H9 (cell line): ENCODE results near the gene ZBTB43. TPM values are rescaled to one million over a fixed set of nuclear protein-coding genes. Genes with fewer than 3 reads are reported as not detected.

Experiments
- DNase-seq: peaks from one replicate; pipeline ENCODE4 v3.0.0-alpha.2; 2017
- H2AFZ ChIP-seq: one replicate; pipeline ENCODE4 v1.6.1; 2013; ENCODE audit warnings: mild to moderate bottlenecking, low read length, control low read depth, moderate library complexity
- H2AK5ac ChIP-seq: 2 replicates; pipeline ENCODE4 v1.6.1; 2013; ENCODE audit warnings: low read length, control low read depth, mixed read lengths; ENCODE audit not compliant: insufficient read length
- H2BK120ac ChIP-seq: one replicate; pipeline ENCODE4 v1.6.1; 2013; ENCODE audit warnings: low read depth, mild to moderate bottlenecking, low read length, control low read depth, inconsistent platforms; ENCODE audit not compliant: poor library complexity, severe bottlenecking
- H2BK12ac ChIP-seq: 2 replicates; pipeline ENCODE4 v1.6.1; 2013; ENCODE audit warnings: low read length, control low read depth, mixed read lengths, low read depth; ENCODE audit not compliant: insufficient read length
- H2BK15ac ChIP-seq: 2 replicates; pipeline ENCODE4 v1.6.1; 2013; ENCODE audit warnings: low read depth, low read length, control low read depth
- H2BK20ac ChIP-seq: one replicate; pipeline ENCODE4 v1.6.1; 2013; ENCODE audit warnings: low read depth, mild to moderate bottlenecking, low read length, control low read depth, inconsistent platforms; ENCODE audit not compliant: poor library complexity, severe bottlenecking
- H2BK5ac ChIP-seq: 2 replicates; pipeline ENCODE4 v1.6.1; 2013; ENCODE audit warnings: low read length, control low read depth, mixed read lengths; ENCODE audit not compliant: insufficient read length
- H3K14ac ChIP-seq: 2 replicates; pipeline ENCODE4 v1.6.1; 2013; ENCODE audit warnings: low read length, control low read depth; ENCODE audit not compliant: insufficient read depth
- H3K18ac ChIP-seq: 2 replicates; pipeline ENCODE4 v1.6.1; 2013; ENCODE audit warnings: low read depth, mild to moderate bottlenecking, mixed read lengths, low read length, control low read depth; ENCODE audit not compliant: insufficient read length
- H3K23ac ChIP-seq: 2 replicates; pipeline ENCODE4 v1.6.1; 2013; ENCODE audit warnings: low read length, control low read depth, mixed read lengths, low read depth; ENCODE audit not compliant: insufficient read length
- H3K23me2 ChIP-seq: 2 replicates; pipeline ENCODE4 v1.6.1; 2013; ENCODE audit warnings: low read depth, mild to moderate bottlenecking, mixed read lengths, low read length, control low read depth; ENCODE audit not compliant: insufficient read length, poor library complexity, severe bottlenecking
- H3K27ac ChIP-seq: 2 replicates; pipeline ENCODE4 v1.5.1; 2013; ENCODE audit warnings: low read length, control low read depth, mixed read lengths, low read depth; ENCODE audit not compliant: insufficient read length
- H3K27me3 ChIP-seq: 2 replicates; pipeline ENCODE4 v1.6.1; 2013; ENCODE audit warnings: low read length, control low read depth, inconsistent platforms; ENCODE audit not compliant: insufficient read depth
- H3K4ac ChIP-seq: 2 replicates; pipeline ENCODE4 v1.6.1; 2013; ENCODE audit warnings: low read depth, mild to moderate bottlenecking, control low read depth, inconsistent platforms, low read length, moderate library complexity
- H3K4me1 ChIP-seq: 2 replicates; pipeline ENCODE4 v1.6.1; 2013; ENCODE audit warnings: low read length, control low read depth, inconsistent platforms; ENCODE audit not compliant: insufficient read depth
- H3K4me2 ChIP-seq: 2 replicates; pipeline ENCODE4 v1.6.1; 2013; ENCODE audit warnings: low read length, control low read depth, mixed read lengths; ENCODE audit not compliant: insufficient read length, insufficient read depth
- H3K56ac ChIP-seq: 2 replicates; pipeline ENCODE4 v1.6.1; 2013; ENCODE audit warnings: low read depth, mild to moderate bottlenecking, mixed read lengths, low read length, control low read depth; ENCODE audit not compliant: insufficient read length
- H3K79me1 ChIP-seq: 2 replicates; pipeline ENCODE4 v1.6.1; 2013; ENCODE audit warnings: low read depth, mild to moderate bottlenecking, moderate library complexity, low read length, control low read depth, inconsistent platforms; ENCODE audit not compliant: insufficient read depth, poor library complexity, severe bottlenecking
- H3K79me2 ChIP-seq: 2 replicates; pipeline ENCODE4 v1.6.1; 2013; ENCODE audit warnings: low read length, control low read depth, inconsistent platforms; ENCODE audit not compliant: insufficient read depth
- H3K9ac ChIP-seq: 2 replicates; pipeline ENCODE4 v1.6.1; 2013; ENCODE audit warnings: low read length, control low read depth, mixed read lengths; ENCODE audit not compliant: insufficient read length; ENCODE audit errors: extremely low read depth
- H3K9me3 ChIP-seq: one replicate; pipeline ENCODE4 v1.6.1; 2013; ENCODE audit warnings: low read depth, low read length, inconsistent platforms; ENCODE audit not compliant: control insufficient read depth
- H3T11ph ChIP-seq: one replicate; pipeline ENCODE4 v1.6.1; 2013; ENCODE audit warnings: mild to moderate bottlenecking, low read length, control low read depth, inconsistent platforms
- H4K20me1 ChIP-seq: one replicate; pipeline ENCODE4 v1.6.1; 2013; ENCODE audit not compliant: control insufficient read depth, insufficient read length, insufficient read depth
- H4K5ac ChIP-seq: 2 replicates; pipeline ENCODE4 v1.6.1; 2013; ENCODE audit warnings: low read depth, mild to moderate bottlenecking, mixed read lengths, low read length, control low read depth; ENCODE audit not compliant: insufficient read length
- H4K8ac ChIP-seq: replicated peaks from 2 replicates; pipeline ENCODE4 v1.6.1; 2013; ENCODE audit warnings: low read length, control low read depth, mixed read lengths, low read depth; ENCODE audit not compliant: insufficient read length
- H4K91ac ChIP-seq: 2 replicates; pipeline ENCODE4 v1.6.1; 2013; ENCODE audit warnings: low read depth, mild to moderate bottlenecking, moderate library complexity, mixed read lengths, low read length, control low read depth; ENCODE audit not compliant: insufficient read length
- H3K27ac Mint-ChIP-seq, 3 experiments: 2 replicates in 2 of 3; 3 replicates in 1 of 3; pipeline ENCODE4 v1.8.0; 2020 to 2021; ENCODE audit warnings: mixed read lengths in 3 of 3, mild to moderate bottlenecking in 1 of 3, moderate library complexity in 1 of 3
- H3K27me3 Mint-ChIP-seq: 2 replicates; pipeline ENCODE4 v1.8.0; 2021; ENCODE audit warnings: low read depth, mild to moderate bottlenecking, moderate library complexity, mixed read lengths
- H3K36me3 Mint-ChIP-seq, 3 experiments: 2 replicates in 2 of 3; 3 replicates in 1 of 3; pipeline ENCODE4 v1.8.0; 2020 to 2021; ENCODE audit warnings: low read depth in 3 of 3, mixed read lengths in 3 of 3; ENCODE audit not compliant: insufficient read depth in 1 of 3
- H3K4me1 Mint-ChIP-seq, 2 experiments: 2 replicates each; pipeline ENCODE4 v1.8.0; 2020; ENCODE audit warnings: mixed read lengths in 2 of 2
- H3K4me3 Mint-ChIP-seq, 2 experiments: 2 replicates in 1 of 2; 3 replicates in 1 of 2; pipeline ENCODE4 v1.8.0; 2020 to 2021; ENCODE audit warnings: mild to moderate bottlenecking in 2 of 2, mixed read lengths in 2 of 2, moderate library complexity in 1 of 2
- H3K9me3 Mint-ChIP-seq, 2 experiments: 2 replicates in 1 of 2; 3 replicates in 1 of 2; pipeline ENCODE4 v1.8.0; 2020; ENCODE audit warnings: mild to moderate bottlenecking in 2 of 2, mixed read lengths in 2 of 2, moderate library complexity in 1 of 2
- CTCF ChIP-seq: fragments of 200-600 bp; sonication (generic); conservative IDR thresholded peaks from 3 replicates; pipeline ENCODE4 v1.8.0; 2021; ENCODE audit warnings: antibody characterized with exemption, mild to moderate bottlenecking
- WGBS: extraction: QIAGEN DNeasy Blood & Tissue Kit; methylation state at CpG from one replicate; pipeline ENCODE4 v1.1.7; 2013; ENCODE audit warnings: missing lambda C conversion rate, low lambda C conversion rate, mixed read lengths; ENCODE audit not compliant: insufficient read length; ENCODE audit errors: extremely low coverage; 5-methylcytosine and 5-hydroxymethylcytosine counted together
- long read RNA-seq: library from polyadenylated mRNA; unstranded; transcript quantifications from one replicate; pipeline ENCODE4 v2.0.0, GENCODE V29; 2020
- total RNA-seq: library from RNA; stranded (reverse); gene quantifications from 2 replicates; pipeline ENCODE4 v1.2.1, GENCODE V29; 2021

Gene ZBTB43
- total RNA-seq = 15.7 and 21.9 TPM in 2 replicates
- long read RNA-seq, full-length matches to known transcripts = 106 of 114 reads
- long read RNA-seq, partial matches to known transcripts = 1 of 114 reads
- long read RNA-seq, other reads (novel, unspliced or antisense) = 7 of 114 reads

- peak within 1 kb of the TSS; percentile 62 for H3K9ac ChIP-seq
- Mint-ChIP-seq H3K27ac (peak within 1 kb of the TSS; percentile 23 to 95 (median 89)), H3K27me3 (peaks cover 25% of the 10 kb centered on the region), H3K36me3 (no peaks in the 10 kb centered on the region; a peak in 1 of 7 replicates), H3K9me3 (no peaks in the 10 kb centered on the region), H3K4me3 (peak within 1 kb of the TSS; percentile 86 to 95), H3K4me1 (peaks cover 13 to 16% of the 10 kb centered on the region in 2 experiments)
- no peak within 1 kb of the TSS for H2AFZ ChIP-seq
- H2BK12ac ChIP-seq = no peak within 1 kb of the TSS
- H3T11ph ChIP-seq = no peak within 1 kb of the TSS
- no peak within 1 kb of the TSS for H2BK20ac ChIP-seq
- no peak within 1 kb of the TSS for H3K23ac ChIP-seq
- WGBS = no CpG with 5 or more reads among the region's 79 CpGs
- H3K18ac ChIP-seq = no peak within 1 kb of the TSS
- no peak within 1 kb of the TSS for H4K8ac ChIP-seq
- no peak within 1 kb of the TSS for H3K4ac ChIP-seq
- peak within 1 kb of the TSS; percentile 85 for H3K4me2 ChIP-seq
- H3K79me2 ChIP-seq = peaks cover 6% of the 10 kb centered on the region; the same call in 1 of the 2 replicates
- no peaks in the 10 kb centered on the region for H4K20me1 ChIP-seq
- no peak for TF ChIP-seq CTCF
- no peaks in the 10 kb centered on the region for H3K9me3 ChIP-seq
- no peak within 1 kb of the TSS; the same call in 1 of the 2 replicates for H3K14ac ChIP-seq
- H3K23me2 ChIP-seq = peaks cover 6% of the 10 kb centered on the region
- no peaks in the 10 kb centered on the region for H3K27me3 ChIP-seq
- H4K5ac ChIP-seq = no peak within 1 kb of the TSS
- no peak within 1 kb of the TSS for H2BK15ac ChIP-seq
- no peak within 1 kb of the TSS for H2BK120ac ChIP-seq
- peak; percentile 97 for DNase-seq
- peaks cover 3% of the 10 kb centered on the region; the same call in 1 of the 2 replicates for H3K4me1 ChIP-seq
- no peak within 1 kb of the TSS for H2AK5ac ChIP-seq
- no peak within 1 kb of the TSS for H4K91ac ChIP-seq
- no peak within 1 kb of the TSS for H3K56ac ChIP-seq
- H3K27ac ChIP-seq = no peak within 1 kb of the TSS
- peaks cover 5% of the 10 kb centered on the region for H3K79me1 ChIP-seq
- no peak within 1 kb of the TSS for H2BK5ac ChIP-seq
Observed at GRCh38 chr9:126804696-126805553, at the start of gene ZBTB43. Gene ZBTB43, plus strand, starts transcription at chr9:126805040. Its CDS starts 27,470 bp downstream, at chr9:126832510.
